Gastrocnemius medialis (tissue), 4 donors: ENCODE data around the gene KDM3A.

Source experiments
- CTCF ChIP-seq, 5 experiments: fragments of 450-650 bp in 3 of 5; fragments of 200-600 bp in 2 of 5; sonication (generic) in 2 of 5; IDR thresholded peaks in 4 of 5; conservative IDR thresholded peaks in 1 of 5; 1 replicate in 4 of 5; 2 replicates in 1 of 5; pipeline ENCODE4 v1.5.1; 2016 to 2019; ENCODE audit warnings: antibody characterized with exemption in 5 of 5, mild to moderate bottlenecking in 3 of 5, moderate library complexity in 3 of 5
- POLR2A ChIP-seq, 2 donors: fragments of 450-650 bp; IDR thresholded peaks; one replicate each; pipeline ENCODE4 v1.6.1; 2017; ENCODE audit warnings: antibody characterized with exemption in 2 of 2, mild to moderate bottlenecking in 2 of 2, moderate library complexity in 2 of 2

DNA sequence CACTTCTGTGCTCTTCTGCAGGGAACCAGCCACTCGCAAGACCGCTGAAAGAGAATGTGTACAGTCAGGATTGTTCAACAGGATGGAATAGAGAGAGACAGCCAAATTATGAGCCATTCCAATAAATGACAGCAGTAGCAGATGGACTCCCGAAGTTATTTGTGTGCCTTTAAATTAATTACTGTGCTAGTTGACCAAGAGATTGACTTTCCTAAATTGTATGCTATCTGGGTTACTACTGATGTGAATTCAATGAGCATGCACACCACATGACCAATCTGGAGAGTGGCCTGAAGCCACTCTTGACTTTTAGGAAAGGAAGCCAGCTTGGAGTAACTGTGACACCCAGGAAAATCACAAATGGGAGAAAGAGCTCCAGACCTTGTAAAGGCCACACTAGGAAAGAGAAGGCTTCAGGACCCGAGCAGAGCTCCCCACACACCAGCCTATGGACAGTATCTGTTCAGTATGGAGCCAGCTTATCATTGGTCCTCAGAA, 69.3 kb downstream of the KDM3A start:
- no peak for TF ChIP-seq CTCF (IDR thresholded peaks at IDR 0.05 in 4 of 5, conservative IDR thresholded peaks at IDR 0.05 in 1 of 5)
- no peak for TF ChIP-seq POLR2A (IDR thresholded peaks at IDR 0.05)
